ENCODE measurements around the gene IGSF1.

IGSF1 gene

GRCh38 chrX:131316260-131316659 lies 27.2 kb upstream of the IGSF1 start:
- H3K27ac ChIP-seq, result no peak overlapping the region
- TF ChIP-seq ZFX (IDR thresholded peaks at IDR 0.05) (no peak), CTCF (conservative IDR thresholded peaks at IDR 0.05) (no peak)

GRCh38 chrX:131308980-131309379 lies 19.9 kb upstream of the IGSF1 start:
- no peak for TF ChIP-seq CTCF (conservative IDR thresholded peaks at IDR 0.05)
- no peak for TF ChIP-seq ZFX (IDR thresholded peaks at IDR 0.05)
- no peak overlapping the region for H3K27ac ChIP-seq

- H3K27ac ChIP-seq, result no peak overlapping the region
- TF ChIP-seq CTCF (conservative IDR thresholded peaks at IDR 0.05), result no peak
- TF ChIP-seq ZFX (IDR thresholded peaks at IDR 0.05), result no peak
These were observed 17.5 kb upstream of the IGSF1 start for GRCh38 chrX:131306601-131307000.

- no peak for TF ChIP-seq ZFX (IDR thresholded peaks at IDR 0.05)
- no peak for TF ChIP-seq CTCF (conservative IDR thresholded peaks at IDR 0.05)
- no peak overlapping the region for H3K27ac ChIP-seq
These were observed 16.8 kb upstream of the IGSF1 start for GRCh38 chrX:131305926-131306325.

GRCh38 chrX:131302701-131303100 lies 13.6 kb upstream of the IGSF1 start:
- H3K27ac ChIP-seq, result no peak overlapping the region
- no peak for TF ChIP-seq CTCF (conservative IDR thresholded peaks at IDR 0.05)
- no peak for TF ChIP-seq ZFX (IDR thresholded peaks at IDR 0.05)

- no peak overlapping the region for H3K27ac ChIP-seq
- TF ChIP-seq CTCF (conservative IDR thresholded peaks at IDR 0.05) (no peak), ZFX (IDR thresholded peaks at IDR 0.05) (no peak)
These were observed 12.0 kb upstream of the IGSF1 start for GRCh38 chrX:131301155-131301554.

GRCh38 chrX:131298846-131299245 lies 9.7 kb upstream of the IGSF1 start:
- no peak overlapping the region for H3K27ac ChIP-seq
- TF ChIP-seq CTCF (conservative IDR thresholded peaks at IDR 0.05), result no peak
- TF ChIP-seq ZFX (IDR thresholded peaks at IDR 0.05), result no peak

Data from C4-2B (cell line).